Suprapubic skin (tissue), 4 donors: ENCODE measurements around the gene ITK. TPM values are rescaled to one million over a fixed set of nuclear protein-coding genes. Genes with fewer than 3 reads are reported as not detected.

ENCODE experiments used
- DNase-seq, 2 donors: peaks; one replicate each; pipeline ENCODE4 v3.0.0-alpha.2; 2019; ENCODE audit warnings: low spot score in 2 of 2
- H3K27ac ChIP-seq: fragments of 200-600 bp; sonication (generic); one replicate; pipeline ENCODE4 v1.5.1; 2019
- H3K27me3 ChIP-seq: fragments of 200-600 bp; sonication (generic); one replicate; pipeline ENCODE4 v1.5.1; 2019
- H3K36me3 ChIP-seq: fragments of 200-600 bp; sonication (generic); one replicate; pipeline ENCODE4 v1.5.1; 2019
- H3K4me1 ChIP-seq: fragments of 200-600 bp; sonication (generic); one replicate; pipeline ENCODE4 v1.5.1; 2019
- H3K4me3 ChIP-seq: fragments of 200-600 bp; sonication (generic); one replicate; pipeline ENCODE4 v1.5.1; 2019; ENCODE audit warnings: mild to moderate bottlenecking
- H3K9me3 ChIP-seq: fragments of 200-600 bp; sonication (generic); one replicate; pipeline ENCODE4 v1.5.1; 2019
- EP300 ChIP-seq: sonication (generic); formaldehyde crosslinking; IDR thresholded peaks from one replicate; pipeline ENCODE4 v1.6.1; 2017; ENCODE audit warnings: antibody characterized with exemption
- POLR2A ChIP-seq, 2 donors: fragments of 450-650 bp; IDR thresholded peaks; one replicate each; pipeline ENCODE4 v1.6.1; 2017; ENCODE audit warnings: antibody characterized with exemption in 2 of 2, mild to moderate bottlenecking in 2 of 2, moderate library complexity in 2 of 2
- POLR2AphosphoS5 ChIP-seq, 3 donors: sonication (generic); formaldehyde crosslinking; IDR thresholded peaks; one replicate each; pipeline ENCODE4 v1.6.1; 2017; ENCODE audit warnings: antibody characterized with exemption in 3 of 3
- WGBS: methylation state at CpG from one replicate; pipeline ENCODE4 v1.1.5; 2018; 5-methylcytosine and 5-hydroxymethylcytosine counted together
- total RNA-seq, 4 donors: library from RNA; depleted of rRNA; stranded (reverse); fragments of >200 nt; gene quantifications; one replicate each; pipeline ENCODE4 v1.1.0, GENCODE V29; 2016
- TF ChIP-seq, protein P1 (sequence below), 2 donors: fragments of 200-600 bp in 1 of 2; fragments of 450-650 bp in 1 of 2; sonication (generic) in 1 of 2; IDR thresholded peaks; one replicate each; pipeline ENCODE4 v1.5.1; 2016 to 2019; ENCODE audit warnings: antibody characterized with exemption in 2 of 2, mild to moderate bottlenecking in 1 of 2, moderate library complexity in 1 of 2

Gene ITK
- total RNA-seq, 4 donors from 2014 or later: 1.6 to 3.5 (median 2.7) TPM

DNA sequence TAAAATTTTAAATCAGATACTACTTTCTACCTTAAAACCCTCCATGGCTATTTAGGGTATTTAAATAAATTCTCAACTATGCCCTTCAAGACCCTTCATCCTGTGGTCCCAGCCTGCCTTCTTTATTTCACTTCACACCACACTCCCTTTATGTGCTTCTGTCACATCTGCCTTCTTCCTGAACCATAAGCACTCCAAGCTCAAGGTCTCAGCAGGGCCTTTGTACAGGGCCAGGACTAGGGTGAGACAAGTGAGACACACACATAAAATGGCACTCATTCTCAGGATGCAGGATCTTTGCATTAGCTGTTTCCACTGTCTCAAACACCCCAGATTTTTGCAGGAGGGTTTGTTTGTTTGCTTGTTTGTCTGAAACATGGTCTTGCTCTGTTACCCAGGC lies 7.6 kb downstream of the ITK start:
- Histone ChIP-seq H3K4me1 (no peaks in the 10 kb centered on the region), H3K27me3 (no peaks in the 10 kb centered on the region), H3K27ac (no peak overlapping the region), H3K4me3 (no peak overlapping the region), H3K36me3 (no peaks in the 10 kb centered on the region), H3K9me3 (no peaks in the 10 kb centered on the region)
- TF ChIP-seq EP300 (no peak), POLR2AphosphoS5 (IDR thresholded peaks at IDR 0.05) (no peak), POLR2A (IDR thresholded peaks at IDR 0.05) (no peak)
- TF ChIP-seq, protein P1, sequence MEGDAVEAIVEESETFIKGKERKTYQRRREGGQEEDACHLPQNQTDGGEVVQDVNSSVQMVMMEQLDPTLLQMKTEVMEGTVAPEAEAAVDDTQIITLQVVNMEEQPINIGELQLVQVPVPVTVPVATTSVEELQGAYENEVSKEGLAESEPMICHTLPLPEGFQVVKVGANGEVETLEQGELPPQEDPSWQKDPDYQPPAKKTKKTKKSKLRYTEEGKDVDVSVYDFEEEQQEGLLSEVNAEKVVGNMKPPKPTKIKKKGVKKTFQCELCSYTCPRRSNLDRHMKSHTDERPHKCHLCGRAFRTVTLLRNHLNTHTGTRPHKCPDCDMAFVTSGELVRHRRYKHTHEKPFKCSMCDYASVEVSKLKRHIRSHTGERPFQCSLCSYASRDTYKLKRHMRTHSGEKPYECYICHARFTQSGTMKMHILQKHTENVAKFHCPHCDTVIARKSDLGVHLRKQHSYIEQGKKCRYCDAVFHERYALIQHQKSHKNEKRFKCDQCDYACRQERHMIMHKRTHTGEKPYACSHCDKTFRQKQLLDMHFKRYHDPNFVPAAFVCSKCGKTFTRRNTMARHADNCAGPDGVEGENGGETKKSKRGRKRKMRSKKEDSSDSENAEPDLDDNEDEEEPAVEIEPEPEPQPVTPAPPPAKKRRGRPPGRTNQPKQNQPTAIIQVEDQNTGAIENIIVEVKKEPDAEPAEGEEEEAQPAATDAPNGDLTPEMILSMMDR (IDR thresholded peaks at IDR 0.05): no peak
- no peak for DNase-seq

DNA sequence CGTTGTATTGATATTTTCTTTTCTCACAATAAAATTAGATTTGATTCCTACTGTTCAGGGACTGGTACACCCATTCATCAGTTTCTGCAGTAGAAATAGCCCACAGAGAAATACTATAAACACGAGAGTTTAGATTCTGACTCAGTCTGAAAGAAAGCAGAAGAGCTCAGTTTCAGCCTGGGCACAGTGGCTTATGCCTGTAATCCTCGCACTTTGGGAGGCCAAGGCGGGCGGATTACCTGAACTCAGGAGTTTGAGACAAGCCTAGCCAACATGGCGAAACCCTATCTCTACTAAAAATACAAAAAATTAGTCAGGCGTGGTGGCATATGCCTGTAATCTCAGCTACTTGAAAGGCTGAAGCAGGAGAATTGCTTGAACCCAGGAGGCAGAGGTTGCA lies 8.6 kb downstream of the ITK start:
- no peak overlapping the region for H3K4me3 ChIP-seq
- no peak overlapping the region for H3K27ac ChIP-seq
- TF ChIP-seq POLR2A (IDR thresholded peaks at IDR 0.05): no peak
- no peak for TF ChIP-seq POLR2AphosphoS5 (IDR thresholded peaks at IDR 0.05)
- TF ChIP-seq, protein P1 (IDR thresholded peaks at IDR 0.05): no peak
- TF ChIP-seq EP300: no peak
- H3K27me3 ChIP-seq: no peaks in the 10 kb centered on the region
- no peaks in the 10 kb centered on the region for H3K9me3 ChIP-seq
- no peaks in the 10 kb centered on the region for H3K4me1 ChIP-seq
- no peaks in the 10 kb centered on the region for H3K36me3 ChIP-seq
- DNase-seq: no peak
- WGBS: 90% methylated on average over 7 of the region's 7 CpGs

DNA sequence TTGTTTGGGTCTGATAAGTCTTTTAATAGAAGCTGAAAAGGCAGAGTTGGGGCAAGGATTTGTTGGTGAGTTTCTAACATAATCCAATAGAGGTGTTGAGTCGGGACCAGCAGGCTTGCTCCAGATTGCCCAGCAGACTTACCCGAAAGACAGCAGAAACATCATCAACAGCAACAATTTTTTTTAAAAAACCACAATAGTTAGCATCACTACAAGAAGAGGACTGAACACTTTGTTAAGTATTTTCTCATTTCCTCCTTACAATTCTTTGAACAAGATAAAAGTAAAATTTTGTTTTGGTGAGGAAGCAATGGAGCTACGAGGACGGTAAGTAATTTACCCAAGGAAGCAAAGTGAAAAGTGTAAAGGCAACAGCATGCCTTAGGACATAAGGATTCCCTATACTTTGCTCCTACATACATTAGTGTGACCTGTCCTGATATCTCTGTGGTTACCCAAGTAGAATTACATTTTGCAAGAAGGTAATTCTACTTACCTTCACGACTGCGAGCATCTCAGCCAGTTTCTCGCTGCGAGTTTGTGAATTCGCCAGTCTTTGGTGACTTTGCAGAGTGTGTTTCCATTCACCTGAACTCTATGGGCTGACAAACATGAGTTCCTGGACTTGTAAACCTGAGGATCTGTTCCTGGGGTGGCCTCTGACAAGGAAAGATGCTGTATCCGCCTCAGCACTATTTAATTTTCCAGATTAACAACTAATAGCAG lies 13.2 kb downstream of the ITK start:
- peaks cover 5% of the 10 kb centered on the region for H3K27me3 ChIP-seq
- no peak overlapping the region for H3K4me3 ChIP-seq
- H3K4me1 ChIP-seq: no peaks in the 10 kb centered on the region
- no peak for TF ChIP-seq EP300
- TF ChIP-seq POLR2AphosphoS5 (IDR thresholded peaks at IDR 0.05): no peak
- TF ChIP-seq, protein P1 (IDR thresholded peaks at IDR 0.05): no peak
- no peak for TF ChIP-seq POLR2A (IDR thresholded peaks at IDR 0.05)
- no peak for DNase-seq
- 89% methylated on average over 10 of the region's 10 CpGs for WGBS
- H3K36me3 ChIP-seq: no peaks in the 10 kb centered on the region
- no peak overlapping the region for H3K27ac ChIP-seq
- H3K9me3 ChIP-seq: no peaks in the 10 kb centered on the region

DNA sequence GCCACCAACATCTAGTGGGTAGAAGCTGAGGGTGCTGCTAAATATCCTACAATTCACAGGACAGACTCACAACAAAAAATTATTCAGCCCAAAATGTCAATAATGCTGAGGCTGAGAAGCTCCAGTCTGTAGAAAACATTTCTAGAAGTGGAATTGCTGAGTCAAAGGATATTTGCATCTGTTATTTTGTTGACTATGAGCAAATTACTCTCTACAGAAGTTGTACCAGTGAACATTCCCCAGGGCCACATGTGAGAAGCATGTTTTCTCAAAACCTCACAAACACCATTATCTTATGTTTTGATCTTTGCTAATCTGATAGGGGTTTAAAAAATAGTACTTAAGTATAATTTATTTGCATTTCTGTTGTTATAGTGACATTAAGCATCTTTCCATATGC lies 15.4 kb downstream of the ITK start:
- no peak for DNase-seq
- Histone ChIP-seq H3K4me3 (no peak overlapping the region), H3K27ac (no peak overlapping the region), H3K36me3 (no peaks in the 10 kb centered on the region), H3K27me3 (peaks cover 14% of the 10 kb centered on the region), H3K9me3 (no peaks in the 10 kb centered on the region), H3K4me1 (no peaks in the 10 kb centered on the region)
- TF ChIP-seq POLR2A (IDR thresholded peaks at IDR 0.05): no peak
- TF ChIP-seq, protein P1 (IDR thresholded peaks at IDR 0.05): no peak
- TF ChIP-seq EP300: no peak

DNA sequence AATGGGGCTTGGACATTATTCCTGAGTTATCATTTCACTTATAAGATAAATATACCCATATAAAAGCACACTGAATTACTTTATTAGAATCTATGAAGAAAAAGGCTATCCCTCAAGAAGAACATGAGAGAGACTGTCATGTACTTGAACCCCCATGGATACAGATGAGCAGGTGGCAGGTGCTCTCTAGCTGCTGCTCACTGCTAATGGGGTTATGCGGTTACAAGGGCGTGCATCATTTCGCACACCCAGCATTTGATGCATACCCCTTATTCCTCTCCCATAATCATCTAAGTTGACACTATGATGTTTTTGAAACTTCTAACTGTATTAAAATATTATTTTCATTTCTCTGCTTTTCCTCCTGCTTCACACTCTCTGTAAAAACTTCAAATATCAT lies 16.4 kb downstream of the ITK start:
- Histone ChIP-seq H3K27me3 (peaks cover 14% of the 10 kb centered on the region), H3K4me3 (no peak overlapping the region), H3K4me1 (no peaks in the 10 kb centered on the region), H3K36me3 (no peaks in the 10 kb centered on the region), H3K9me3 (no peaks in the 10 kb centered on the region), H3K27ac (no peak overlapping the region)
- TF ChIP-seq, protein P1 (IDR thresholded peaks at IDR 0.05): no peak
- TF ChIP-seq POLR2AphosphoS5 (IDR thresholded peaks at IDR 0.05) (no peak), EP300 (no peak), POLR2A (IDR thresholded peaks at IDR 0.05) (no peak)
- no peak for DNase-seq
- WGBS: 93% methylated on average over 3 of the region's 3 CpGs
